Ascending aorta (tissue), 2 donors: ENCODE data around the gene SERTAD2. TPM values are rescaled to one million over a fixed set of nuclear protein-coding genes. Genes with fewer than 3 reads are reported as not detected.

Experiments used
- DNase-seq, 2 donors: peaks; one replicate each; pipeline ENCODE4 v3.0.0-alpha.2; 2019; ENCODE audit warnings: low spot score in 2 of 2
- H3K27ac ChIP-seq, 2 donors: fragments of 200-600 bp; sonication (generic); one replicate each; pipeline ENCODE4 v1.5.1; 2016 to 2017; ENCODE audit warnings: mild to moderate bottlenecking in 1 of 2
- H3K27me3 ChIP-seq: fragments of 200-600 bp; sonication (generic); one replicate; pipeline ENCODE4 v1.5.1; 2017
- H3K36me3 ChIP-seq, 2 donors: fragments of 200-600 bp; sonication (generic); one replicate each; pipeline ENCODE4 v1.5.1; 2016
- H3K4me1 ChIP-seq, 2 donors: fragments of 200-600 bp; sonication (generic); one replicate each; pipeline ENCODE4 v1.5.1; 2016 to 2017; ENCODE audit warnings: mild to moderate bottlenecking in 1 of 2
- H3K4me3 ChIP-seq, 2 donors: fragments of 200-600 bp; sonication (generic); one replicate each; pipeline ENCODE4 v1.5.1; 2016 to 2017; ENCODE audit warnings: mild to moderate bottlenecking in 1 of 2
- H3K9me3 ChIP-seq, 2 donors: fragments of 200-600 bp; sonication (generic); one replicate each; pipeline ENCODE4 v1.5.1; 2016
- intact Hi-C: fragments of 100-400 bp; cut with DNase I; formaldehyde crosslinking; loops from one replicate; pipeline ENCODE4 v1.15.1; 2023
- total RNA-seq: library from RNA; depleted of rRNA; stranded (reverse); fragments of >200 nt; gene quantifications from one replicate; pipeline ENCODE4 v1.1.0, GENCODE V29; 2016
- TF ChIP-seq, protein P1 (sequence below), 3 experiments: fragments of 200-600 bp in 2 of 3; fragments of 450-650 bp in 1 of 3; sonication (generic) in 2 of 3; IDR thresholded peaks; one replicate each; pipeline ENCODE4 v1.5.1; 2016 to 2019; ENCODE audit warnings: antibody characterized with exemption in 3 of 3, mild to moderate bottlenecking in 1 of 3, moderate library complexity in 1 of 3

The SERTAD2 gene, protein sequence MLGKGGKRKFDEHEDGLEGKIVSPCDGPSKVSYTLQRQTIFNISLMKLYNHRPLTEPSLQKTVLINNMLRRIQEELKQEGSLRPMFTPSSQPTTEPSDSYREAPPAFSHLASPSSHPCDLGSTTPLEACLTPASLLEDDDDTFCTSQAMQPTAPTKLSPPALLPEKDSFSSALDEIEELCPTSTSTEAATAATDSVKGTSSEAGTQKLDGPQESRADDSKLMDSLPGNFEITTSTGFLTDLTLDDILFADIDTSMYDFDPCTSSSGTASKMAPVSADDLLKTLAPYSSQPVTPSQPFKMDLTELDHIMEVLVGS
- total RNA-seq, result 8.7 TPM

DNA sequence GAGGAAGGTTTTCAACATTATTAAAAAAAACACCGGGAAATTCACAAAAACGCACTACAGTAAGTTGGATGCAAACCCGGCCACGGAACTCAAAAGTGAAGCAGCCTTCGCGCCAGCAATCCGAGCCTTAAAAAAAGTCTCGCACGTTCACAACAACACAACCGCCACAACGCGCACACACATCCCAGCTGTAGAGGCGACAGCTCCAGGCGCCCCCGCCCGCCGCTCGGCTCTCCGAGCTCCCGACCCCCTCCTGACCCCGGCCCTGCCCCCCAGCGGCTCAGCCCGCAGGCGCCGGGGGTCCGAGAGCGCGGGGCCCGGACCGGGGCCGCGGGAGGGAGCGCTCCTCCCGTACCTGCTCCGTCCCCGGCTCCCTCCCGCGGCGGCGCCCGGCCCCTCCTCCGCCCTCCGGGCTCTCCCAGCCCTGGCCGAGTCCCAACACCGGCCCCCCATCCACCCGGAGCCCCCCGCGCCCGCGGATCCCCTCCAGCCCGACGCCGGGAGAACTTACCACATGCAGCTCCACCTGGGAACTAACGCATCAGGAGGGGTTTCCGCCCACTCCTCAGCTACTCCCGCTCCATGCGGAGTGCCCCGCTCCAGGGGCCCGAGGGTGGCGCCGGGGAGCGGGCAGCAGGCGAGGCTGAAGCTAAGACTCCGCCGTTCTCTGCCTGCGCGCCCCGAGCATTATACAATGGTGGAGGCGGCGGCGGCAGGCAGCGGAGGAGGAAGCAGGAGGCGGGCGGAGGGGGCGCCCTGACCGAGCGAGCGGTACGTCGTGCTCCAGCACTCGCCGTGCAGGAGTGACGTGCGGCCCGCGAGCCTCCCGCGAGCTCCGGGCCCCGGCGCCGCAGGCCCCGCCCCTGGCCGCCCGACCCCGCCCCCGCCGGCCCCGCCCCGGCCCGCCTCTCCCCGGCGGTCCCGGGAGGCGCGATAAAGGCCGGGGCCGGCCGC lies at the start of gene SERTAD2:
Gene SERTAD2, minus strand, starts transcription at position 805 of the 954 bp plus-strand sequence. CDS start 17,042 bp downstream, outside the sequence.
- TF ChIP-seq, protein P1, sequence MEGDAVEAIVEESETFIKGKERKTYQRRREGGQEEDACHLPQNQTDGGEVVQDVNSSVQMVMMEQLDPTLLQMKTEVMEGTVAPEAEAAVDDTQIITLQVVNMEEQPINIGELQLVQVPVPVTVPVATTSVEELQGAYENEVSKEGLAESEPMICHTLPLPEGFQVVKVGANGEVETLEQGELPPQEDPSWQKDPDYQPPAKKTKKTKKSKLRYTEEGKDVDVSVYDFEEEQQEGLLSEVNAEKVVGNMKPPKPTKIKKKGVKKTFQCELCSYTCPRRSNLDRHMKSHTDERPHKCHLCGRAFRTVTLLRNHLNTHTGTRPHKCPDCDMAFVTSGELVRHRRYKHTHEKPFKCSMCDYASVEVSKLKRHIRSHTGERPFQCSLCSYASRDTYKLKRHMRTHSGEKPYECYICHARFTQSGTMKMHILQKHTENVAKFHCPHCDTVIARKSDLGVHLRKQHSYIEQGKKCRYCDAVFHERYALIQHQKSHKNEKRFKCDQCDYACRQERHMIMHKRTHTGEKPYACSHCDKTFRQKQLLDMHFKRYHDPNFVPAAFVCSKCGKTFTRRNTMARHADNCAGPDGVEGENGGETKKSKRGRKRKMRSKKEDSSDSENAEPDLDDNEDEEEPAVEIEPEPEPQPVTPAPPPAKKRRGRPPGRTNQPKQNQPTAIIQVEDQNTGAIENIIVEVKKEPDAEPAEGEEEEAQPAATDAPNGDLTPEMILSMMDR (IDR thresholded peaks at IDR 0.05), result no peak
- DNase-seq, result peak; percentile 49 to 94
- Histone ChIP-seq H3K4me1 (peaks cover 0 to 21% of the 10 kb centered on the region in 2 donors), H3K4me3 (peak within 1 kb of the TSS; percentile 95 to 98), H3K27me3 (no peaks in the 10 kb centered on the region), H3K36me3 (no peaks in the 10 kb centered on the region), H3K9me3 (no peaks in the 10 kb centered on the region), H3K27ac (peak within 1 kb of the TSS; percentile 99)
- intact Hi-C loops, result loop anchor here (1.0 to 5.0 kb wide), 5 partner anchors 98 to 334 kb away; partner anchors contain the start of genes AFTPH and SLC1A4

DNA sequence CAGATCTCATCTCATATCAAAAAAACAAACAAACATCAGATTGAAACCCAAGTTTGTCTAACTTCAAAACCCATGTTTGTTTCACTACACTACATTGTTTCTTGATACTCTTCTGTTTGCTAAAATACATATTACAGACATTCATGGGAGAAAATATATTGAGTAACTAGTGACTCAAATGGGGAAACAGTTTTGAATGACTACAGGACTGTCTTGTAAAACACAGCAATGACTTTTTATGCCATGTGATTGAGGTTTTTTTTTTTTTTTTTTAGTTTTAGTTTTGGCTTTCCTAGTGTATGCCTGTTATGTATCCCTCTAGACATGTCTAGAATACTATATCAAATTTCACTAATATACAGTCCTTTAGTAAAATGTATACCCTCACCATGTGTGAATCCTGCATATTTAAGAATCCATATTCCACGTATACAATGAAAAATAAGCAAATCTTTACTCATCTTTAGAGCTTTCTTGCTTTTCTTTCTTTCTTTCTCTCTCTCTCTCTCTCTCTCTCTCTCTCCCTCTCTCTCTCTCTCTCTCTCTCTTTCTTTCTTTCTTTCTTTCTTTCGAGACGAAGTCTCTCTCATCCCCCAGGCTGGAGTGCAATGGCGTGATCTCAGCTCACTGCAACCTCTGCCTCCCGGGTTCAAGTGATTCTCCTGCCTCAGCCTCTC lies 46.6 kb upstream of the SERTAD2 start:
- intact Hi-C loops, result no loop called here
- no peaks in the 10 kb centered on the region for H3K36me3 ChIP-seq
- no peaks in the 10 kb centered on the region for H3K27me3 ChIP-seq
- no peak overlapping the region for H3K27ac ChIP-seq
- no peaks in the 10 kb centered on the region for H3K9me3 ChIP-seq
- TF ChIP-seq, protein P1 (IDR thresholded peaks at IDR 0.05), result no peak
- H3K4me1 ChIP-seq, result peaks cover 0 to 6% of the 10 kb centered on the region in 2 donors
- no peak for DNase-seq
- no peak overlapping the region for H3K4me3 ChIP-seq

DNA sequence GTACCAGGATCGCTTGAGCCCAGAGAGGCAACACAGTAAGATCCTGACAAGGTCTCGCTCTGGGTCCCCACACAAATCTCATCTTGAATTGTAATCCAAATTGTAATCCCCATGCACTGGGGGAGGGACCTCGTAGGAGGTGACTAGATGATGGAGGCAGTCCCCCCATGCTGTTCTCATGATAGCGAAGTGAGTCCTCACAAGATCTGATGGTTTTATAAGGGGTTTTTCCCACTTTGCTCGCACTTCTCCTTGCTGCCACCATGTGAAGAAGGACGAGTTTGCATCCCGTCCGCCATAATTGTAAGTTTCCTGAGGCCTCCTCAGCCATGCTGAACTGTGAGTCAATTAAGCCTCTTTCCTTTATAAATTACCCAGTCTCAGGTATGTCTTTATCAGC lies 46.0 kb upstream of the SERTAD2 start:
- H3K36me3 ChIP-seq, result no peaks in the 10 kb centered on the region
- no peak overlapping the region for H3K27ac ChIP-seq
- no peaks in the 10 kb centered on the region for H3K27me3 ChIP-seq
- intact Hi-C loops, result loop anchor here (5.0 kb wide), 1 partner anchor 53 kb away; no protein-coding TSS in a partner anchor
- H3K9me3 ChIP-seq, result no peaks in the 10 kb centered on the region
- no peak overlapping the region for H3K4me3 ChIP-seq
- no peak for DNase-seq
- peaks cover 0 to 6% of the 10 kb centered on the region in 2 donors for H3K4me1 ChIP-seq
- TF ChIP-seq, protein P1 (IDR thresholded peaks at IDR 0.05), result no peak

DNA sequence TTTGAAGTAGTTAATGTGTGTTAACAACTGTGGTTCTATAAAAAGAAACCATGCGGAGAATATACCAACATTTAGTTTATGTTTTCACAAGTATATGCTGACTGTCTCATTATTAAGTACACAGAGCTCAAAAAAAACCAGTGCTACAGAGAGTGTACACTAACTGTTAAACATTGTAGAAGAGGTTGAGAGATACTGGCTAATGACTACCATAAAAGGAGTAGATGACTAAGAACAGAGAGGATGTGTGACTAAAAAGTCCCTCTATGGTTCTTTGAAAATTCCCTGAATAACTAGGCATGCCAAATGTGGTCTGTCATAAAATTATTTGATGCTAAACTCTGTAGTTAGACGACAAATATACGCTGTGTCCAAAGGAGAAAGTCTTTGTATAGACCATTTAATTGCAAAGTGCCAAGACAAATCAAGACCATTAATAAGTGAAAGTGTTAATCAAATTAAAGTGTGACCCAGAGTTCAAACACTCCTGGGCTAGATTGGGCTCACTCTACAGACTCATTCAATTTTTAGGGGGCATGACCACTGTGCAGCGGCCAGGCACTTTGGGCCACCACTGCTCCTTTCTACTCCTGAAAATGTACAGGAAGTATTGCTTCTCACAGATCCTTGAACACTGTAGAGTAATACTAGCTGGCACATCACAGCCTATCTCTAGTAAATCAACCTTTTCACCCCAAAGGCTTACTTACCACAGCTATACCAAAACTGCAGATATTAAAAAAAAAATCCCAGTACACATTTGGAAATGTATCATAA lies 45.1 kb upstream of the SERTAD2 start:
- H3K4me1 ChIP-seq, result peaks cover 0 to 6% of the 10 kb centered on the region in 2 donors
- no peak for DNase-seq
- no peak overlapping the region for H3K27ac ChIP-seq
- H3K36me3 ChIP-seq, result no peaks in the 10 kb centered on the region
- intact Hi-C loops, result loop anchor here (5.0 kb wide), 1 partner anchor 53 kb away; no protein-coding TSS in a partner anchor
- no peaks in the 10 kb centered on the region for H3K9me3 ChIP-seq
- TF ChIP-seq, protein P1 (IDR thresholded peaks at IDR 0.05), result no peak
- H3K4me3 ChIP-seq, result no peak overlapping the region
- H3K27me3 ChIP-seq, result no peaks in the 10 kb centered on the region
